K562 (cell line): ENCODE data around the gene VDAC2. TPM values are rescaled to one million over a fixed set of nuclear protein-coding genes. Genes with fewer than 3 reads are reported as not detected.

Experiments used
- AFF4 ChIP-seq: sonication (generic); formaldehyde crosslinking; IDR thresholded peaks from 2 replicates; pipeline ENCODE4 v1.8.0; 2023; ENCODE audit warnings: mild to moderate bottlenecking, missing genetic modification reagents
- BACH1 ChIP-seq: fragments of 200-800 bp; sonication (Bioruptor generic); IDR thresholded peaks from 2 replicates; pipeline ENCODE4 v1.6.1; 2016; ENCODE audit warnings: missing genetic modification characterization, missing compliant biosample characterization
- BCL6 ChIP-seq: fragments of 250-450 bp; sonication (Bioruptor Pico); IDR thresholded peaks from 2 replicates; pipeline ENCODE4 v1.4.0; 2020
- CBX3 ChIP-seq, 2 experiments: IDR thresholded peaks; 1 replicate in 1 of 2; 2 replicates in 1 of 2; pipeline ENCODE4 v1.6.1; 2012; ENCODE audit warnings: inconsistent platforms in 2 of 2, low read length in 2 of 2, borderline replicate concordance in 1 of 2, control low read depth in 1 of 2
- CXXC5 ChIP-seq: fragments of 250-450 bp; sonication (Bioruptor Pico); IDR thresholded peaks from 2 replicates; pipeline ENCODE4 v1.8.0; 2022; ENCODE audit warnings: inconsistent platforms, mild to moderate bottlenecking, moderate library complexity
- ERF ChIP-seq: fragments of 450-650 bp; formaldehyde crosslinking; IDR thresholded peaks from 2 replicates; pipeline ENCODE4 v1.4.0; 2020; ENCODE audit warnings: mild to moderate bottlenecking, mixed read lengths
- FIP1L1 ChIP-seq: fragments of 200-400 bp; formaldehyde crosslinking; IDR thresholded peaks from 2 replicates; pipeline ENCODE4 v1.6.1; 2018; ENCODE audit warnings: mild to moderate bottlenecking, low read depth, low read length; ENCODE audit not compliant: poor library complexity, severe bottlenecking
- KAT8 ChIP-seq: fragments of 450-650 bp; IDR thresholded peaks from 2 replicates; pipeline ENCODE4 v1.6.1; 2016; ENCODE audit warnings: low read depth, mild to moderate bottlenecking
- KLF16 ChIP-seq: IDR thresholded peaks from 2 replicates; pipeline ENCODE4 v1.6.1; 2016; ENCODE audit warnings: antibody characterized with exemption
- MCM7 ChIP-seq, 2 experiments: fragments of 450-650 bp; IDR thresholded peaks; 2 replicates each; pipeline ENCODE4 v1.6.1; 2016 to 2018
- MNT ChIP-seq, 2 experiments: fragments of 450-650 bp; conservative IDR thresholded peaks; 2 replicates each; pipeline ENCODE4 v1.6.1; 2017; ENCODE audit warnings: mild to moderate bottlenecking in 2 of 2, moderate library complexity in 2 of 2
- NR3C1 ChIP-seq: sonication (generic); formaldehyde crosslinking; IDR thresholded peaks from 2 replicates; pipeline ENCODE4 v1.8.1; 2022; ENCODE audit warnings: missing genetic modification reagents
- NUFIP1 ChIP-seq: fragments of 450-650 bp; IDR thresholded peaks from 2 replicates; pipeline ENCODE4 v1.6.1; 2018; ENCODE audit not compliant: partially characterized antibody
- PPARD ChIP-seq: fragments of 250-450 bp; sonication (Bioruptor Pico); IDR thresholded peaks from 2 replicates; pipeline ENCODE4 v1.8.0; 2022; ENCODE audit warnings: inconsistent platforms, mild to moderate bottlenecking, moderate library complexity
- TAF15 ChIP-seq: fragments of 200-400 bp; formaldehyde crosslinking; IDR thresholded peaks from 2 replicates; pipeline ENCODE4 v1.6.1; 2017; ENCODE audit warnings: mild to moderate bottlenecking, low read depth, low read length, moderate library complexity
- ZBTB11 ChIP-seq, 3 experiments: fragments of 200-800 bp in 1 of 3; fragments of 250-450 bp in 1 of 3; fragments of 450-650 bp in 1 of 3; sonication (Bioruptor Pico) in 1 of 3; sonication (Bioruptor generic) in 1 of 3; formaldehyde crosslinking in 1 of 3; IDR thresholded peaks; 2 replicates each; pipeline versions ENCODE4 v1.6.1 to v1.8.0; 2016 to 2022; ENCODE audit warnings: mild to moderate bottlenecking in 2 of 3, missing genetic modification characterization in 2 of 3, missing compliant biosample characterization in 1 of 3, moderate library complexity in 1 of 3
- ZBTB8A ChIP-seq: fragments of 450-650 bp; IDR thresholded peaks from 2 replicates; pipeline ENCODE4 v1.6.1; 2018; ENCODE audit warnings: mild to moderate bottlenecking, moderate library complexity; ENCODE audit not compliant: partially characterized antibody
- ZNF124 ChIP-seq: sonication (generic); formaldehyde crosslinking; IDR thresholded peaks from 2 replicates; pipeline ENCODE4 v1.8.1; 2022; ENCODE audit warnings: missing genetic modification reagents
- ZNF140 ChIP-seq: fragments of 250-450 bp; sonication (Bioruptor Pico); IDR thresholded peaks from 2 replicates; pipeline ENCODE4 v1.8.0; 2021; ENCODE audit warnings: moderate library complexity, mild to moderate bottlenecking, inconsistent platforms
- ZNF561 ChIP-seq: fragments of 450-650 bp; formaldehyde crosslinking; conservative IDR thresholded peaks from 2 replicates; pipeline ENCODE4 v1.4.0; 2020; ENCODE audit warnings: mild to moderate bottlenecking, moderate library complexity
- polyA plus RNA-seq, 8 experiments: library from polyadenylated mRNA; depleted of rRNA in 4 of 8; stranded (reverse) in 5 of 8; unstranded in 3 of 8; fragments of >200 nt; fragmentation: Nextera tagmentation in 2 of 8; fragmentation: Illumina TruSeq in 1 of 8; extraction: Ambion mirVana in 2 of 8; extraction: Trizol in 1 of 8; gene quantifications; 2 replicates each; pipeline versions ENCODE4 v1.2.1 to v1.2.3, GENCODE V29; 2011 to 2014; ENCODE audit warnings: inconsistent platforms in 1 of 8, missing spikeins in 1 of 8
- total RNA-seq, 7 experiments: library from RNA; depleted of rRNA in 6 of 7; stranded (reverse); fragments of >200 nt in 6 of 7; fragmentation: Illumina TruSeq in 2 of 7; extraction: Trizol in 2 of 7; gene quantifications; 2 replicates each; pipeline versions ENCODE4 v1.2.1 to v1.2.3, GENCODE V29; 2011 to 2021; ENCODE audit warnings: low replicate concordance in 1 of 7

The VDAC2 gene
- total and polyA plus RNA-seq, 9 of the 15 experiments (the other 6 are each of a cell fraction or from before 2014, with no cell fraction given) = 139 to 450 (median 250) TPM

GRCh38 chr10:75235375-75236177 is 25.0 kb downstream of the VDAC2 start, which contains the start of gene COMTD1 (continued):
- no peak for TF ChIP-seq KAT8
- TF ChIP-seq ZNF561 = no peak
- peak; percentile 75 for TF ChIP-seq CXXC5 (CRISPR knock-in tag)
- no peak for TF ChIP-seq ZBTB8A
- TF ChIP-seq MNT (conservative IDR thresholded peaks at IDR 0.05) = peak; percentile 84 to 94
- no peak for TF ChIP-seq NUFIP1
- TF ChIP-seq MCM7 (IDR thresholded peaks at IDR 0.05) = no peak
- TF ChIP-seq KLF16 = peak; percentile 86
- TF ChIP-seq ERF (CRISPR knock-in tag) = peak; percentile 93
- TF ChIP-seq ZBTB11 (CRISPR knock-in tag; IDR thresholded peaks at IDR 0.05) = peak in 1 of 3 experiments; percentile 31; a peak in 1 of 6 replicates
- TF ChIP-seq AFF4 (CRISPR knock-in tag) = no peak
- no peak for TF ChIP-seq PPARD (CRISPR knock-in tag)
- no peak for TF ChIP-seq NR3C1 (CRISPR knock-in tag)
- no peak for TF ChIP-seq TAF15
- no peak for TF ChIP-seq BACH1 (tag)
- TF ChIP-seq ZNF140 (CRISPR knock-in tag) = no peak
- TF ChIP-seq ZNF124 (CRISPR knock-in tag) = no peak; the same call in 1 of the 2 replicates
- TF ChIP-seq FIP1L1 = peak; percentile 79
- no peak for TF ChIP-seq BCL6 (CRISPR knock-in tag)
- TF ChIP-seq CBX3 (IDR thresholded peaks at IDR 0.05; ENCODE audit: borderline replicate concordance in 1 of 2, low read length in 2 of 2) = peak in 1 of 2 experiments; percentile 68; a peak in 1 of 3 replicates
